GM18499 (cell line): ENCODE data around the gene SOBP.

Source experiments
- ATAC-seq: cut with Tn5 transposase; IDR thresholded peaks from one replicate; pipeline ENCODE4 v1.9.1; 2021; ENCODE audit warnings: moderate number of reproducible peaks; ENCODE audit not compliant: insufficient read depth, unreplicated experiment

SOBP gene

GRCh38 chr6:107707346-107708275 lies 217.7 kb downstream of the SOBP start:
- ATAC-seq, result no peak

- ATAC-seq, result no peak
Observed at GRCh38 chr6:107708435-107708834, 218.5 kb downstream of the SOBP start.

GRCh38 chr6:107709341-107709740 lies 219.4 kb downstream of the SOBP start:
- no peak for ATAC-seq
